GM12892 (cell line): ENCODE results near the gene CASKIN2.

ENCODE experiments used
- POLR2AphosphoS5 ChIP-seq: IDR thresholded peaks from 2 replicates; pipeline ENCODE4 v1.6.1; 2011; ENCODE audit warnings: low read depth, low read length, control low read depth
- TAF1 ChIP-seq: IDR thresholded peaks from 2 replicates; pipeline ENCODE4 v1.6.1; 2011; ENCODE audit warnings: low read depth, mild to moderate bottlenecking, control low read depth, low read length, borderline replicate concordance

GRCh38 chr17:75536366-75536765, 21.0 kb upstream of the CASKIN2 start:
- TF ChIP-seq TAF1: no peak
- no peak for TF ChIP-seq POLR2AphosphoS5
